ENCODE data around the gene PAX3. TPM values are rescaled to one million over a fixed set of nuclear protein-coding genes. Genes with fewer than 3 reads are reported as not detected.
"Not testable (repeated sequence)": the region's sequence is repeated elsewhere in the genome, so short reads cannot be mapped to it uniquely, and the experiment has no call there.

The PAX3 gene
- total RNA-seq, 1 donor from 2014 or later: 0.25 TPM

DNA sequence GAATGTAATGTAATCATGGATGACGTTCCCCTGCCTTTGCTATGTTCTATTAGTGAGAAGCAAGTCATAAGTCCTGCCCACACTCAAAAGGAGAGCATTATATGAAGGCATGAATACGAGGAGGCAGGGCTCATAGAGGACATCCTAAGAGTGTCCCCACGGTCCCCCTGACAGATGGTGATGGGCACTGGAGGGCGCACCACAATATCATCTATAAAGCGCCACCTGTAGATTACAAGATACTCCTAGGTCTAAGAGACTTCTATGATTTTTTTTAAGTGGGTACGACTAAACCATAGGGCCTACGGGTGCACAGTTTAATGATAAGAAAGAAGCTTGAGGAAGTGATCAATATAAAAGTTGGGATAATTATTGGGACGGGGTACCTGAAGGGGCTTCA, 131.0 kb downstream of the PAX3 start:
- H3K4me1 Mint-ChIP-seq: peaks cover 8% of the 10 kb centered on the region
- peaks cover 11% of the 10 kb centered on the region for H3K27me3 Mint-ChIP-seq (ENCODE audit: low read depth)
- H3K9me3 Mint-ChIP-seq: peaks cover 10% of the 10 kb centered on the region
- TF ChIP-seq, protein P1, sequence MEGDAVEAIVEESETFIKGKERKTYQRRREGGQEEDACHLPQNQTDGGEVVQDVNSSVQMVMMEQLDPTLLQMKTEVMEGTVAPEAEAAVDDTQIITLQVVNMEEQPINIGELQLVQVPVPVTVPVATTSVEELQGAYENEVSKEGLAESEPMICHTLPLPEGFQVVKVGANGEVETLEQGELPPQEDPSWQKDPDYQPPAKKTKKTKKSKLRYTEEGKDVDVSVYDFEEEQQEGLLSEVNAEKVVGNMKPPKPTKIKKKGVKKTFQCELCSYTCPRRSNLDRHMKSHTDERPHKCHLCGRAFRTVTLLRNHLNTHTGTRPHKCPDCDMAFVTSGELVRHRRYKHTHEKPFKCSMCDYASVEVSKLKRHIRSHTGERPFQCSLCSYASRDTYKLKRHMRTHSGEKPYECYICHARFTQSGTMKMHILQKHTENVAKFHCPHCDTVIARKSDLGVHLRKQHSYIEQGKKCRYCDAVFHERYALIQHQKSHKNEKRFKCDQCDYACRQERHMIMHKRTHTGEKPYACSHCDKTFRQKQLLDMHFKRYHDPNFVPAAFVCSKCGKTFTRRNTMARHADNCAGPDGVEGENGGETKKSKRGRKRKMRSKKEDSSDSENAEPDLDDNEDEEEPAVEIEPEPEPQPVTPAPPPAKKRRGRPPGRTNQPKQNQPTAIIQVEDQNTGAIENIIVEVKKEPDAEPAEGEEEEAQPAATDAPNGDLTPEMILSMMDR (IDR thresholded peaks at IDR 0.05; ENCODE audit: unreplicated experiment): no peak
- no peak for DNase-seq (ENCODE audit: low spot score in 2 of 2, unreplicated experiment in 2 of 2)
- H3K27ac Mint-ChIP-seq: no peak overlapping the region
- H3K36me3 Mint-ChIP-seq: no peaks in the 10 kb centered on the region
- no peak overlapping the region for H3K4me3 Mint-ChIP-seq

GRCh38 chr2:222160944-222161343, 137.9 kb downstream of the PAX3 start:
- Mint-ChIP-seq H3K4me1 (no peaks in the 10 kb centered on the region), H3K4me3 (no peak overlapping the region), H3K27ac (no peak overlapping the region), H3K27me3 (ENCODE audit: low read depth) (peaks cover 10% of the 10 kb centered on the region), H3K9me3 (no peaks in the 10 kb centered on the region), H3K36me3 (no peaks in the 10 kb centered on the region)
- TF ChIP-seq, protein P1 (IDR thresholded peaks at IDR 0.05; ENCODE audit: unreplicated experiment): no peak
- no peak for DNase-seq (ENCODE audit: low spot score in 2 of 2, unreplicated experiment in 2 of 2)

DNA sequence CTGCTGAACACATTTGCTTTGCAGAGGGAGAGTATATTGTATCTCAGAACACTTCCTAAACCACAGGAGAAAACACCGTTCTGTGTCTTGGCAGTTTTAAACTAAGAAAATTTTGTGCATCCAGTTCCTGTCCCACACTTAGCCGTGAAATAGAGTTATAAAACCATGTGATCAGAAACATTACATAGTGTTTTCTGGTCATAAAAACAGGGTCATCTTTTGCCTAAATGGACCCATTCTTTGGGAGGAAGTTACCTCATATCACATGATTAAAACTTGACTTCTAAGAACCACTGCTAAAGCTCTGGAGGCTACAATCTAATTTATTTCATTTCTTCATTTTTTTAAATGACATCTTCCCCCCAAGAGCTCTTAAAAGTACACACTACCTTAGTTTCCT, 138.7 kb downstream of the PAX3 start:
- Mint-ChIP-seq H3K27ac (no peak overlapping the region), H3K9me3 (no peaks in the 10 kb centered on the region), H3K36me3 (no peaks in the 10 kb centered on the region), H3K27me3 (ENCODE audit: low read depth) (peaks cover 10% of the 10 kb centered on the region), H3K4me3 (no peak overlapping the region), H3K4me1 (no peaks in the 10 kb centered on the region)
- TF ChIP-seq, protein P1 (IDR thresholded peaks at IDR 0.05; ENCODE audit: unreplicated experiment): no peak
- no peak for DNase-seq (ENCODE audit: low spot score in 2 of 2, unreplicated experiment in 2 of 2)

GRCh38 chr2:222159221-222159620, 139.6 kb downstream of the PAX3 start:
- H3K4me3 Mint-ChIP-seq: no peak overlapping the region
- H3K27ac Mint-ChIP-seq: no peak overlapping the region
- H3K27me3 Mint-ChIP-seq (ENCODE audit: low read depth): peaks cover 6% of the 10 kb centered on the region
- no peak for DNase-seq (ENCODE audit: low spot score in 2 of 2, unreplicated experiment in 2 of 2)
- TF ChIP-seq, protein P1 (IDR thresholded peaks at IDR 0.05; ENCODE audit: unreplicated experiment): no peak
- no peaks in the 10 kb centered on the region for H3K36me3 Mint-ChIP-seq
- no peaks in the 10 kb centered on the region for H3K9me3 Mint-ChIP-seq
- no peaks in the 10 kb centered on the region for H3K4me1 Mint-ChIP-seq

- not testable (repeated sequence) for H3K9me3 Mint-ChIP-seq
These were observed 143.7 kb downstream of the PAX3 start for GRCh38 chr2:222155003-222155664.

More at GRCh38 chr2:222155003-222155664, 143.7 kb downstream of the PAX3 start:
- not testable (repeated sequence) for H3K27me3 Mint-ChIP-seq (ENCODE audit: low read depth); H3K36me3 Mint-ChIP-seq; H3K4me1 Mint-ChIP-seq; DNase-seq (ENCODE audit: low spot score in 2 of 2, unreplicated experiment in 2 of 2); H3K27ac Mint-ChIP-seq
- H3K4me3 Mint-ChIP-seq: peak overlapping the region; percentile 60

Other genes with a start within 250 kb of the PAX3 start
- 0.23 to 0.42 TPM (median 0.25 TPM) in 3 replicates for gene SGPP2, start 125.5 kb upstream of the PAX3 start, total RNA-seq

Data from mesothelial cell of epicardium (in vitro differentiated cells).